Stimulated activated CD4-positive, alpha-beta T cell treated with anti-CD3 and anti-CD28 coated beads, Interleukin-1b, Interleukin-23, amount 100 ng/mL, for 1 hour (primary cell): ENCODE data around the gene CCNQ.

Source experiments
- DNase-seq, 2 donors: peaks; one replicate each; pipeline ENCODE4 v3.0.0-alpha.2; 2020; ENCODE audit warnings: low read depth in 2 of 2

The CCNQ gene

DNA sequence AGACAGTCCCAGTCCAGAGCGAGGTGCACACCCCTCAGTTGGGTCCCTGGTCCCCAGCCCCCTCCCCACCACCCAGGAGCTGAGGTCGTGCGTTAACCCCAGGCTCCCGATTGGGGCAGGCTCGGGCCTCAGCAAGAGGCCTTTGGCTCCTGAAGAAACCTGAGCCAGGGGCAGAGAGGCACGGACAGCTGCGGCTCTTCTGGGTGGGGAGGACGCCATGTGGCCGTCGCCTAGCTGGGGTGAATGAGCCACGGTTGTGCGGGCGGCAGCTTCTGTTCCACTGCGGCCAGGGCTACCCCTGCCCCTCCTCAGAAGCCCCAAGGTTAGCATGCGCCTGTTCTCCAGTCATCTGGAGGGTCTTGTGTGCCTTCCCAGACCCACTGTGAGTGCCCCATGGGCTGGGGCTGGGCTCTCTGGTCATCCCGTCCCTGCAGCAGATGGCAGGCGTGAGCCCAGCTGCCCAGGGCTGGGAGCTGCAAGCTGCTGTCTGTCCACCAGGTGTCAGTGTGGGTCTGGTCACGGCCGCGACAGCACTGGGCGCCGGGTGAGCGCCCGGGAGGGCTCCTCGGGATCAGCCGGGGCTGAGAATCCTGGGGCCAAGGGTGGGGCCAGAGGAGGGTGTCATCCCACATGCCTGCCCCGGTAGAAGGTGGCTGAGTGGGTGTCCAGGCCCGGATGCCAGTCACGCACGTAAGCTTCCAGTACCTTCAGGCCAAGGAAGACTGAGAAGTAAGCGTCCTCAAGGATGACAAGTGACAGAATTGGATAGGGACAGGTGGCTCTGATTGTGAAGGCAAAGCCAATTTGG is 59.6 kb downstream of the CCNQ start:
- peak in 1 of 2 donors; percentile 25 for DNase-seq

DNA sequence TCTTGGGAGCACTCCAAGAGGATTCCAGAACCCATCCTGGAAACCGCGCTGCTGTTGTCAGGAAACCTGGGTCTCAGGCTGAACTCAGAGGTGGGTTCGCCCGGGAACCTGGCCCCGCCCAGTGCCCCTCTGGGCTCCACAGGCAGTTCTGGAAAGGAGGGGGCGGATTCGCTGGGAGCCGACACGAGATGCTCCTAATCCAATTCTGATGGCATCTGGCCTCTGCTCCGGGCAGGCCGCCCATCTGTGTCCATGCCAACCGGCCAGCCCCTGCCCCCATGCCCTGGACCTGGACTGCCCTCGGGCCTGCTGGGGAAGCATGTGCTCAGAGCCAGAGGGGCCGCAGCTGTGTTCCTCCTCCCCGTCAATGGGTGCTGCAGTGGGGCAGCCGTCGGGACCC is 60.5 kb downstream of the CCNQ start:
- no peak for DNase-seq
